ENCODE results near the gene NKD1.

DNA sequence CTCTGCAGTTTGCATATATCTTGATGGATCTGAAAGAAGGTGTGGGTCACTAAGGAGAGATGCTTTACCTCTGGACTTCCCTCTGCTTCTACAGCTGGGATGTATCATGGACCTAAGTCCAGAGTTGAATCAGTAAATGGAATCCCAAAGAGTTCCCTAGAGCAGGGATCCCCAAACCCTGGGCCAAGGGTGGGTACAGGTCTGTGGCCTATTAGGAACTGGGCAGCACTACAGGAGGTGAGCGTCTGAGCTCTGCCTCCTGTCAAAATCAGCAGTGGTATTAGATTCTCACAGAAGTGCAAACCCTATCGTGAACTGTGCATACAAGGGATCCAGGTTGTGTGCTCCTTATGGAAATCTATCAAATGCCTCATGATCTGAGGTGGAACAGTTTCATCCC lies 39.3 kb downstream of the NKD1 start:
- TF ChIP-seq FOXK2 (IDR thresholded peaks at IDR 0.05) (no peak), ARNT (IDR thresholded peaks at IDR 0.05) (no peak), HDGF (IDR thresholded peaks at IDR 0.05; ENCODE audit: borderline replicate concordance) (no peak)
